SK-N-SH treated with all-trans-retinoic acid at 6 μM for 48 hours (cell line): ENCODE results near the gene STAT5A.
A peak's percentile ranks its signal among the peaks of the same experiment; 100 is the strongest.

Experiments
- ATAC-seq: fragments of 200-7000 bp; cut with Tn5 transposase; 3 replicates; pipeline ENCODE4 v1.9.1; 2020; ENCODE audit warnings: mild to moderate bottlenecking, moderate library complexity
- ARNTL ChIP-seq: fragments of 450-650 bp; formaldehyde crosslinking; IDR thresholded peaks from 2 replicates; pipeline ENCODE4 v1.5.0; 2020; ENCODE audit warnings: low read depth, mild to moderate bottlenecking, moderate library complexity, borderline replicate concordance
- BACH2 ChIP-seq: fragments of 250-450 bp; sonication (Bioruptor Pico); IDR thresholded peaks from 2 replicates; pipeline ENCODE4 v1.9.0; 2021; ENCODE audit warnings: mild to moderate bottlenecking, borderline replicate concordance
- CSDC2 ChIP-seq: fragments of 250-450 bp; sonication (Bioruptor Pico); IDR thresholded peaks from 2 replicates; pipeline ENCODE4 v1.5.0; 2020; ENCODE audit warnings: mild to moderate bottlenecking, moderate library complexity
- ESRRG ChIP-seq: fragments of 250-450 bp; sonication (Bioruptor Pico); IDR thresholded peaks from 2 replicates; pipeline ENCODE4 v1.6.1; 2021; ENCODE audit warnings: mild to moderate bottlenecking
- GLIS3 ChIP-seq: fragments of 250-450 bp; sonication (Bioruptor Pico); IDR thresholded peaks from 2 replicates; pipeline ENCODE4 v1.5.0; 2020; ENCODE audit warnings: mild to moderate bottlenecking, moderate library complexity
- ISL1 ChIP-seq: fragments of 250-450 bp; sonication (Bioruptor Pico); IDR thresholded peaks from 2 replicates; pipeline ENCODE4 v2.1.2; 2022; ENCODE audit warnings: mild to moderate bottlenecking, moderate library complexity
- OSR1 ChIP-seq: fragments of 250-450 bp; sonication (Bioruptor Pico); IDR thresholded peaks from 2 replicates; pipeline ENCODE4 v1.8.0; 2022; ENCODE audit warnings: moderate library complexity, mild to moderate bottlenecking, inconsistent platforms
- PPARA ChIP-seq: fragments of 250-450 bp; sonication (Bioruptor Pico); IDR thresholded peaks from 2 replicates; pipeline ENCODE4 v1.5.0; 2020; ENCODE audit warnings: mild to moderate bottlenecking, borderline replicate concordance
- RARB ChIP-seq: fragments of 250-450 bp; sonication (Bioruptor Pico); IDR thresholded peaks from 2 replicates; pipeline ENCODE4 v1.8.0; 2021; ENCODE audit warnings: mild to moderate bottlenecking, moderate library complexity
- SNAI2 ChIP-seq: fragments of 250-450 bp; sonication (Bioruptor Pico); IDR thresholded peaks from 2 replicates; pipeline ENCODE4 v1.5.0; 2020; ENCODE audit warnings: mild to moderate bottlenecking, moderate library complexity
- TCF4 ChIP-seq: fragments of 250-450 bp; sonication (Bioruptor Pico); IDR thresholded peaks from 2 replicates; pipeline ENCODE4 v1.8.0; 2021; ENCODE audit warnings: mild to moderate bottlenecking, moderate library complexity, borderline replicate concordance
- TOX ChIP-seq: fragments of 250-450 bp; sonication (Bioruptor Pico); IDR thresholded peaks from 2 replicates; pipeline ENCODE4 v1.8.0; 2021; ENCODE audit warnings: mild to moderate bottlenecking, moderate library complexity, borderline replicate concordance
- ZC3H10 ChIP-seq: fragments of 250-450 bp; sonication (Bioruptor Pico); IDR thresholded peaks from 2 replicates; pipeline ENCODE4 v1.5.1; 2021; ENCODE audit warnings: mild to moderate bottlenecking, moderate library complexity
- ZFP3 ChIP-seq: fragments of 250-450 bp; sonication (Bioruptor Pico); IDR thresholded peaks from 2 replicates; pipeline ENCODE4 v1.5.0; 2020; ENCODE audit warnings: mild to moderate bottlenecking, moderate library complexity
- ZNF565 ChIP-seq: fragments of 450-650 bp; formaldehyde crosslinking; conservative IDR thresholded peaks from 2 replicates; pipeline ENCODE4 v1.5.0; 2020; ENCODE audit warnings: low read depth, mild to moderate bottlenecking, moderate library complexity
- ZNF8 ChIP-seq: fragments of 450-650 bp; formaldehyde crosslinking; IDR thresholded peaks from 2 replicates; pipeline ENCODE4 v1.5.0; 2020; ENCODE audit warnings: mild to moderate bottlenecking, moderate library complexity
- TF ChIP-seq, protein P1 (sequence below): fragments of 250-450 bp; sonication (Bioruptor Pico); IDR thresholded peaks from 2 replicates; pipeline ENCODE4 v1.8.0; 2020; ENCODE audit warnings: mild to moderate bottlenecking, moderate library complexity, borderline replicate concordance
- TF ChIP-seq, protein P2 (sequence below): fragments of 250-450 bp; sonication (Bioruptor Pico); IDR thresholded peaks from 2 replicates; pipeline ENCODE4 v1.5.1; 2021; ENCODE audit warnings: mild to moderate bottlenecking, moderate library complexity
- TF ChIP-seq, protein P3 (sequence below): fragments of 250-450 bp; sonication (Bioruptor Pico); IDR thresholded peaks from 2 replicates; pipeline ENCODE4 v1.5.1; 2020; ENCODE audit warnings: low read depth, mild to moderate bottlenecking, moderate library complexity
- TF ChIP-seq, protein P4 (sequence below): fragments of 250-450 bp; sonication (Bioruptor Pico); IDR thresholded peaks from 2 replicates; pipeline ENCODE4 v1.8.0; 2021; ENCODE audit warnings: low read depth, mild to moderate bottlenecking, moderate library complexity, borderline replicate concordance

Gene STAT5A

DNA sequence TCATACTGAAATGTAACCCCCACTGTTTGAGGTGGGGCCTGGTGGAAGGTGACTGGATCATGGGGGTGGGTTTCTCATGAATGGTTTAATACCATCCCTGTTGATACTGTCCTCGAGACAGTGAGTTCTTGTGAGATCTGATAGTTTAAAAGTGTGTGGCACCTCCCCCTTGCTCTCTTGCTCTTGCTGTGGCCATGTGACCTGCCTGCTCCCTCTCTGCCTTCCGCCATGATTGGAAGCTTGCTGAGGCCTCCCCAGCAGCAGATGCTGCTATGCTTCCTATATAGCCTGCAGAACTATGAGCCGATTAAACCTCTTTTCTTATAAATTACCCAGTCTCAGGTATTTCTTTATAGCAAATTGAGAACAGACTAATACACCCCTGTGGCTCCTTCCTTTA, 59.3 kb downstream of the STAT5A start:
- TF ChIP-seq, protein P1, sequence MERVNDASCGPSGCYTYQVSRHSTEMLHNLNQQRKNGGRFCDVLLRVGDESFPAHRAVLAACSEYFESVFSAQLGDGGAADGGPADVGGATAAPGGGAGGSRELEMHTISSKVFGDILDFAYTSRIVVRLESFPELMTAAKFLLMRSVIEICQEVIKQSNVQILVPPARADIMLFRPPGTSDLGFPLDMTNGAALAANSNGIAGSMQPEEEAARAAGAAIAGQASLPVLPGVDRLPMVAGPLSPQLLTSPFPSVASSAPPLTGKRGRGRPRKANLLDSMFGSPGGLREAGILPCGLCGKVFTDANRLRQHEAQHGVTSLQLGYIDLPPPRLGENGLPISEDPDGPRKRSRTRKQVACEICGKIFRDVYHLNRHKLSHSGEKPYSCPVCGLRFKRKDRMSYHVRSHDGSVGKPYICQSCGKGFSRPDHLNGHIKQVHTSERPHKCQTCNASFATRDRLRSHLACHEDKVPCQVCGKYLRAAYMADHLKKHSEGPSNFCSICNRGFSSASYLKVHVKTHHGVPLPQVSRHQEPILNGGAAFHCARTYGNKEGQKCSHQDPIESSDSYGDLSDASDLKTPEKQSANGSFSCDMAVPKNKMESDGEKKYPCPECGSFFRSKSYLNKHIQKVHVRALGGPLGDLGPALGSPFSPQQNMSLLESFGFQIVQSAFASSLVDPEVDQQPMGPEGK (CRISPR knock-in tag): no peak
- TF ChIP-seq, protein P2, sequence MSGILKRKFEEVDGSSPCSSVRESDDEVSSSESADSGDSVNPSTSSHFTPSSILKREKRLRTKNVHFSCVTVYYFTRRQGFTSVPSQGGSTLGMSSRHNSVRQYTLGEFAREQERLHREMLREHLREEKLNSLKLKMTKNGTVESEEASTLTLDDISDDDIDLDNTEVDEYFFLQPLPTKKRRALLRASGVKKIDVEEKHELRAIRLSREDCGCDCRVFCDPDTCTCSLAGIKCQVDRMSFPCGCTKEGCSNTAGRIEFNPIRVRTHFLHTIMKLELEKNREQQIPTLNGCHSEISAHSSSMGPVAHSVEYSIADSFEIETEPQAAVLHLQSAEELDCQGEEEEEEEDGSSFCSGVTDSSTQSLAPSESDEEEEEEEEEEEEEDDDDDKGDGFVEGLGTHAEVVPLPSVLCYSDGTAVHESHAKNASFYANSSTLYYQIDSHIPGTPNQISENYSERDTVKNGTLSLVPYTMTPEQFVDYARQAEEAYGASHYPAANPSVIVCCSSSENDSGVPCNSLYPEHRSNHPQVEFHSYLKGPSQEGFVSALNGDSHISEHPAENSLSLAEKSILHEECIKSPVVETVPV (CRISPR knock-in tag): no peak
- TF ChIP-seq CSDC2 (CRISPR knock-in tag): no peak
- TF ChIP-seq ZNF8: no peak
- TF ChIP-seq ZFP3 (CRISPR knock-in tag): no peak
- TF ChIP-seq, protein P3, sequence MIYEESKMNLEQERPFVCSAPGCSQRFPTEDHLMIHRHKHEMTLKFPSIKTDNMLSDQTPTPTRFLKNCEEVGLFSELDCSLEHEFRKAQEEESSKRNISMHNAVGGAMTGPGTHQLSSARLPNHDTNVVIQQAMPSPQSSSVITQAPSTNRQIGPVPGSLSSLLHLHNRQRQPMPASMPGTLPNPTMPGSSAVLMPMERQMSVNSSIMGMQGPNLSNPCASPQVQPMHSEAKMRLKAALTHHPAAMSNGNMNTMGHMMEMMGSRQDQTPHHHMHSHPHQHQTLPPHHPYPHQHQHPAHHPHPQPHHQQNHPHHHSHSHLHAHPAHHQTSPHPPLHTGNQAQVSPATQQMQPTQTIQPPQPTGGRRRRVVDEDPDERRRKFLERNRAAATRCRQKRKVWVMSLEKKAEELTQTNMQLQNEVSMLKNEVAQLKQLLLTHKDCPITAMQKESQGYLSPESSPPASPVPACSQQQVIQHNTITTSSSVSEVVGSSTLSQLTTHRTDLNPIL: no peak
- TF ChIP-seq ARNTL (CRISPR knock-in tag): no peak
- no peak for TF ChIP-seq BACH2
- TF ChIP-seq RARB (CRISPR knock-in tag): no peak
- TF ChIP-seq GLIS3 (CRISPR knock-in tag): no peak
- no peak for TF ChIP-seq TCF4 (CRISPR knock-in tag)
- no peak for TF ChIP-seq TOX
- TF ChIP-seq SNAI2 (CRISPR knock-in tag): no peak
- no peak for TF ChIP-seq ZNF565 (CRISPR knock-in tag)
- no peak for TF ChIP-seq OSR1 (CRISPR knock-in tag)
- TF ChIP-seq, all 23 proteins: peak for 0
- ATAC-seq: no peak; the same call in 2 of the 3 replicates

DNA sequence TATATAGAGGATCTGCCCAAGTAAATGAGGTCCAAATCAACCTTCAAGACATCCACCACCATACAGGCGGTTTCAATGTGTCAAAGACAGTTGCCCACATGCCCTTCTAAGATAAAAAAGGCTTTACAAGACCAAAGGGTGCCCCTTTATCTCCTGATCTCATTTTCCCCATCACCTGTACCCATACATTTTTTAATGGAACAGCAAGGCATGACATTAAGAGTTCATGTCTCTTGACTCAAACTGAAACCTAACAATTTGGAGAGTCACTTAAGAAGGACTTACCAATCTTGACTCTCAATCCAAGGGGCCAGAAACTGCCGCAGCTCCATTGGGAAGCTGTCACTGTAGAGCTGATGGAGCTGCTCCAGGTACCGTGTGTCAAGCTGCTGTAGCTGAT, 59.8 kb downstream of the STAT5A start:
- TF ChIP-seq SNAI2 (CRISPR knock-in tag): no peak
- no peak for TF ChIP-seq ZNF8
- no peak for TF ChIP-seq ESRRG (CRISPR knock-in tag)
- no peak for TF ChIP-seq RARB (CRISPR knock-in tag)
- TF ChIP-seq OSR1 (CRISPR knock-in tag): no peak
- no peak for TF ChIP-seq PPARA (CRISPR knock-in tag)
- no peak for TF ChIP-seq ZFP3 (CRISPR knock-in tag)
- no peak for TF ChIP-seq GLIS3 (CRISPR knock-in tag)
- no peak for TF ChIP-seq ZNF565 (CRISPR knock-in tag)
- TF ChIP-seq TCF4 (CRISPR knock-in tag): no peak
- no peak for TF ChIP-seq CSDC2 (CRISPR knock-in tag)
- TF ChIP-seq, protein P4, sequence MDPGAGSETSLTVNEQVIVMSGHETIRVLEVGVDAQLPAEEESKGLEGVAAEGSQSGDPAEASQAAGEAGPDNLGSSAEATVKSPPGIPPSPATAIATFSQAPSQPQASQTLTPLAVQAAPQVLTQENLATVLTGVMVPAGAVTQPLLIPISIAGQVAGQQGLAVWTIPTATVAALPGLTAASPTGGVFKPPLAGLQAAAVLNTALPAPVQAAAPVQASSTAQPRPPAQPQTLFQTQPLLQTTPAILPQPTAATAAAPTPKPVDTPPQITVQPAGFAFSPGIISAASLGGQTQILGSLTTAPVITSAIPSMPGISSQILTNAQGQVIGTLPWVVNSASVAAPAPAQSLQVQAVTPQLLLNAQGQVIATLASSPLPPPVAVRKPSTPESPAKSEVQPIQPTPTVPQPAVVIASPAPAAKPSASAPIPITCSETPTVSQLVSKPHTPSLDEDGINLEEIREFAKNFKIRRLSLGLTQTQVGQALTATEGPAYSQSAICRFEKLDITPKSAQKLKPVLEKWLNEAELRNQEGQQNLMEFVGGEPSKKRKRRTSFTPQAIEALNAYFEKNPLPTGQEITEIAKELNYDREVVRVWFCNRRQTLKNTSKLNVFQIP: no peak
- ATAC-seq: no peak

DNA sequence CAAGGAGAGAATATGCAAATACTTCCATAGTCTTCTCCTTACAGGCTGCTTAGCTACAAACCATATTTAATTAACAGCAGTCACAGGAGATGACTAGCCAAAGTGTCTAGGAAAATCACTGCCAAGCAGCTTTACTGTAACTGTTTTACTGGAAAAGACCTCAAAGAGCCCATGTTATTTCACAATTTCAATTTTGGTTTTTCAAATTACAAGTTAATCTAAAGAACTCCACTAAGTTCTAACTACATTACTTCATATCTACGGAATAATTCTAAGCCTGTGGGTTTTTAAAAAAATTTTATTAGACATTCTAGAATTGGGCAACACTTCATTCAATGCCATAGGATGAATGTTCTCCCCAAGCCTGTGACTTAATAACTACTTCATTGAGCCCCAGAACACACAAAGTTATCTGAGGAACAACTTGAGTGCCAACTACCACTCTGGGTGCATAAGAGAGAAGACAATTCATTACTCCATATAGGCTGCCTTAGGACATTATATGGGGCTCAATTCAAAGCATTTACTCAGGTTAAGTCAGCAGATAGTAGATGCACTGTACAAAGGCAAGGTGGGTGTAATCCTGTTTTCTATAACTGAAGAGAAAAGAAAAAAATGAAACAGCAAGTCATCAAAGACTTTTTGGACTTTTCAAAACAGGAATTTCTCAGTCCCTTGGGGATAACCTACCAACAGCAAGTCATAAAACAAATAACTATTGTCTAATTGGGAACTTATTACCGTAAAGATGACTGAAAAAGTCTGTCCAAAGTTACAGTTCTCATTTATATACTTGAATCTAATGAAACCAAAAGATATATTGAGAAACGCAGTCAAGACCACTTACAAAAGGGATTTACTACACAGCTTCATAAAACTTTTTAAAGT, 66.9 kb downstream of the STAT5A start:
- peak; percentile 27; the same call in 1 of the 3 replicates for ATAC-seq
- TF ChIP-seq, protein P4: no peak
- TF ChIP-seq OSR1 (CRISPR knock-in tag) (no peak), SNAI2 (CRISPR knock-in tag) (no peak), ARNTL (CRISPR knock-in tag) (no peak), ISL1 (CRISPR knock-in tag) (peak; percentile 68)

DNA sequence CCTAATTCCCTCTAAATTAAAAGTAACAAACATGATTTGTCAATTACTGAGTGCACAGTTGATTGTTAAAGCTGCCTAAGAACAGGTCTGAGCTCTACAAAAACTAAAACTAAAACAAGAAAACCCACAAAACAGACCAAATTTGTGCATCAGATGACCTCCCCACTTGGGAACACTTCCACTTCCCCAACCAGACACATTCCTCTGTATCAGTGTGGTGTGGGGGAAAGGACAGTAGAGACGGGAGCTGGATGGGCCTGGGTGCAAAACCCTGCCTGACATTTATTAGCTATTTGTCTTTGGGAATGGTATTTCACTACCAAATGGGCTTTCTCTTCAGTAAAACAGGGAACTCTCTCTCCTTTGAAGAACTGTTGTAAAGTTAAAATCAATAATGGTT, 70.1 kb downstream of the STAT5A start:
- ATAC-seq: no peak
- TF ChIP-seq GLIS3 (CRISPR knock-in tag) (no peak), TOX (no peak), RARB (CRISPR knock-in tag) (no peak), CSDC2 (CRISPR knock-in tag) (no peak), OSR1 (CRISPR knock-in tag) (no peak), ZC3H10 (CRISPR knock-in tag) (no peak), BACH2 (no peak)
- TF ChIP-seq, protein P4: no peak
- TF ChIP-seq, protein P2 (CRISPR knock-in tag): no peak
- TF ChIP-seq, protein P1 (CRISPR knock-in tag): no peak
